ENCODE data around the gene FADS6. TPM values are rescaled to one million over a fixed set of nuclear protein-coding genes. Genes with fewer than 3 reads are reported as not detected.

FADS6 gene
- total RNA-seq, 1 experiment from 2014 or later, result 1.2 TPM

GRCh38 chr17:74871356-74872076 lies 21.9 kb downstream of the FADS6 start:
- H4K20me1 ChIP-seq (ENCODE audit: control insufficient read depth, insufficient read depth, insufficient read length), result no peaks in the 10 kb centered on the region
- H3K27me3 ChIP-seq (ENCODE audit: insufficient read depth, low read length), result no peaks in the 10 kb centered on the region
- H3K9ac ChIP-seq (ENCODE audit: extremely low read depth, insufficient read length, low read length), result no peak overlapping the region
- 100% methylated on average over 3 of the region's 11 CpGs for WGBS (ENCODE audit: extremely low coverage, insufficient read length, low lambda C conversion rate)
- H4K91ac ChIP-seq (ENCODE audit: insufficient read length, low read depth, low read length), result no peak overlapping the region
- H3T11ph ChIP-seq (ENCODE audit: low read length), result no peak overlapping the region
- DNase-seq, result no peak
- no peaks in the 10 kb centered on the region for H3K9me3 Mint-ChIP-seq
- H3K27me3 Mint-ChIP-seq (ENCODE audit: low read depth), result no peaks in the 10 kb centered on the region; the same call in 1 of the 2 replicates
- TF ChIP-seq, protein P1, sequence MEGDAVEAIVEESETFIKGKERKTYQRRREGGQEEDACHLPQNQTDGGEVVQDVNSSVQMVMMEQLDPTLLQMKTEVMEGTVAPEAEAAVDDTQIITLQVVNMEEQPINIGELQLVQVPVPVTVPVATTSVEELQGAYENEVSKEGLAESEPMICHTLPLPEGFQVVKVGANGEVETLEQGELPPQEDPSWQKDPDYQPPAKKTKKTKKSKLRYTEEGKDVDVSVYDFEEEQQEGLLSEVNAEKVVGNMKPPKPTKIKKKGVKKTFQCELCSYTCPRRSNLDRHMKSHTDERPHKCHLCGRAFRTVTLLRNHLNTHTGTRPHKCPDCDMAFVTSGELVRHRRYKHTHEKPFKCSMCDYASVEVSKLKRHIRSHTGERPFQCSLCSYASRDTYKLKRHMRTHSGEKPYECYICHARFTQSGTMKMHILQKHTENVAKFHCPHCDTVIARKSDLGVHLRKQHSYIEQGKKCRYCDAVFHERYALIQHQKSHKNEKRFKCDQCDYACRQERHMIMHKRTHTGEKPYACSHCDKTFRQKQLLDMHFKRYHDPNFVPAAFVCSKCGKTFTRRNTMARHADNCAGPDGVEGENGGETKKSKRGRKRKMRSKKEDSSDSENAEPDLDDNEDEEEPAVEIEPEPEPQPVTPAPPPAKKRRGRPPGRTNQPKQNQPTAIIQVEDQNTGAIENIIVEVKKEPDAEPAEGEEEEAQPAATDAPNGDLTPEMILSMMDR (conservative IDR thresholded peaks at IDR 0.05), result no peak
- H4K8ac ChIP-seq (replicated peaks; ENCODE audit: insufficient read length, low read depth, low read length), result no peak overlapping the region
- H2BK120ac ChIP-seq (ENCODE audit: low read depth, low read length, poor library complexity, severe bottlenecking), result no peak overlapping the region
- no peak overlapping the region for H3K14ac ChIP-seq (ENCODE audit: insufficient read depth, low read length)
- H3K4me3 Mint-ChIP-seq, result peak overlapping the region; percentile 85 to 87
- H3K27ac ChIP-seq (ENCODE audit: insufficient read length, low read depth, low read length), result no peak overlapping the region
- H2AK5ac ChIP-seq (ENCODE audit: insufficient read length, low read length), result no peak overlapping the region
- peaks cover 0 to 17% (median 13%) of the 10 kb centered on the region in 3 experiments; a peak in 4 of 7 replicates for H3K36me3 Mint-ChIP-seq (ENCODE audit: insufficient read depth in 1 of 3, low read depth in 3 of 3)
- H3K18ac ChIP-seq (ENCODE audit: insufficient read length, low read depth, low read length), result no peak overlapping the region
- H2AFZ ChIP-seq (ENCODE audit: low read length), result no peak overlapping the region
- H3K23ac ChIP-seq (ENCODE audit: insufficient read length, low read depth, low read length), result no peak overlapping the region
- H2BK5ac ChIP-seq (ENCODE audit: insufficient read length, low read length), result no peak overlapping the region
- H3K4me2 ChIP-seq (ENCODE audit: insufficient read depth, insufficient read length, low read length), result peak overlapping the region; percentile 91
- no peak overlapping the region for H4K5ac ChIP-seq (ENCODE audit: insufficient read length, low read depth, low read length)
- peaks cover 26 to 32% of the 10 kb centered on the region in 2 experiments for H3K4me1 Mint-ChIP-seq
- H3K27ac Mint-ChIP-seq, result no peak overlapping the region
- H3K79me2 ChIP-seq (ENCODE audit: insufficient read depth, low read length), result no peaks in the 10 kb centered on the region
- H2BK20ac ChIP-seq (ENCODE audit: low read depth, low read length, poor library complexity, severe bottlenecking), result no peak overlapping the region
- H2BK15ac ChIP-seq (ENCODE audit: low read depth, low read length), result no peak overlapping the region
- H3K79me1 ChIP-seq (ENCODE audit: insufficient read depth, low read depth, low read length, poor library complexity, severe bottlenecking), result no peaks in the 10 kb centered on the region
- no peak overlapping the region for H2BK12ac ChIP-seq (ENCODE audit: insufficient read length, low read depth, low read length)
- H3K56ac ChIP-seq (ENCODE audit: insufficient read length, low read depth, low read length), result no peak overlapping the region
- 0 out of 2 replicates have a peak, but pooled peaks cover 2% of the 10 kb centered on the region for H3K4me1 ChIP-seq (ENCODE audit: insufficient read depth, low read length)
- peaks cover 12% of the 10 kb centered on the region for H3K23me2 ChIP-seq (ENCODE audit: insufficient read length, low read depth, low read length, poor library complexity, severe bottlenecking)
- H3K9me3 ChIP-seq (ENCODE audit: control insufficient read depth, low read depth, low read length), result no peaks in the 10 kb centered on the region
- no peak overlapping the region for H3K4ac ChIP-seq (ENCODE audit: low read depth, low read length)
